ENCODE measurements around the gene FYN.

FYN gene

GRCh38 chr6:111625461-111626391 is 247.5 kb downstream of the FYN start:
- no peaks in the 10 kb centered on the region for H3F3A ChIP-seq (ENCODE audit: insufficient read depth)
- no peak overlapping the region for H3K27ac ChIP-seq (ENCODE audit: low read depth, low read length)
- no peak overlapping the region for H3K9ac ChIP-seq (ENCODE audit: low read length)
- no peaks in the 10 kb centered on the region for H3K27me3 ChIP-seq (ENCODE audit: low read length)
- H3K9me3 ChIP-seq (ENCODE audit: insufficient read depth, low read length) = no peaks in the 10 kb centered on the region
- H3K9me2 ChIP-seq (replicated peaks; ENCODE audit: insufficient read depth, low read length) = no peaks in the 10 kb centered on the region
- TF ChIP-seq, protein P1, sequence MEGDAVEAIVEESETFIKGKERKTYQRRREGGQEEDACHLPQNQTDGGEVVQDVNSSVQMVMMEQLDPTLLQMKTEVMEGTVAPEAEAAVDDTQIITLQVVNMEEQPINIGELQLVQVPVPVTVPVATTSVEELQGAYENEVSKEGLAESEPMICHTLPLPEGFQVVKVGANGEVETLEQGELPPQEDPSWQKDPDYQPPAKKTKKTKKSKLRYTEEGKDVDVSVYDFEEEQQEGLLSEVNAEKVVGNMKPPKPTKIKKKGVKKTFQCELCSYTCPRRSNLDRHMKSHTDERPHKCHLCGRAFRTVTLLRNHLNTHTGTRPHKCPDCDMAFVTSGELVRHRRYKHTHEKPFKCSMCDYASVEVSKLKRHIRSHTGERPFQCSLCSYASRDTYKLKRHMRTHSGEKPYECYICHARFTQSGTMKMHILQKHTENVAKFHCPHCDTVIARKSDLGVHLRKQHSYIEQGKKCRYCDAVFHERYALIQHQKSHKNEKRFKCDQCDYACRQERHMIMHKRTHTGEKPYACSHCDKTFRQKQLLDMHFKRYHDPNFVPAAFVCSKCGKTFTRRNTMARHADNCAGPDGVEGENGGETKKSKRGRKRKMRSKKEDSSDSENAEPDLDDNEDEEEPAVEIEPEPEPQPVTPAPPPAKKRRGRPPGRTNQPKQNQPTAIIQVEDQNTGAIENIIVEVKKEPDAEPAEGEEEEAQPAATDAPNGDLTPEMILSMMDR (IDR thresholded peaks at IDR 0.05; ENCODE audit: insufficient read depth, low read length, poor library complexity, severe bottlenecking) = no peak
- TF ChIP-seq EZH2phosphoT487 (conservative IDR thresholded peaks at IDR 0.05; ENCODE audit: low read length) = no peak
- H3K36me3 ChIP-seq (ENCODE audit: low read length) = no peaks in the 10 kb centered on the region
- no peak overlapping the region for H3K4me2 ChIP-seq (ENCODE audit: low read depth, low read length, poor library complexity, severe bottlenecking)
- H3K4me3 ChIP-seq (ENCODE audit: insufficient read depth, low read length, poor library complexity, severe bottlenecking) = no peak overlapping the region
- no peaks in the 10 kb centered on the region for H3K79me2 ChIP-seq (ENCODE audit: insufficient read depth, low read length)
- H4K20me1 ChIP-seq (ENCODE audit: low read depth, low read length) = no peaks in the 10 kb centered on the region
- no peak overlapping the region for H2AFZ ChIP-seq (ENCODE audit: low read depth, low read length, severe bottlenecking)

- Histone ChIP-seq H2AFZ (ENCODE audit: low read depth, low read length, severe bottlenecking) (no peak overlapping the region), H3K9ac (ENCODE audit: low read length) (no peak overlapping the region)
Measured at GRCh38 chr6:111625099-111625416, 248.2 kb downstream of the FYN start.

DNA sequence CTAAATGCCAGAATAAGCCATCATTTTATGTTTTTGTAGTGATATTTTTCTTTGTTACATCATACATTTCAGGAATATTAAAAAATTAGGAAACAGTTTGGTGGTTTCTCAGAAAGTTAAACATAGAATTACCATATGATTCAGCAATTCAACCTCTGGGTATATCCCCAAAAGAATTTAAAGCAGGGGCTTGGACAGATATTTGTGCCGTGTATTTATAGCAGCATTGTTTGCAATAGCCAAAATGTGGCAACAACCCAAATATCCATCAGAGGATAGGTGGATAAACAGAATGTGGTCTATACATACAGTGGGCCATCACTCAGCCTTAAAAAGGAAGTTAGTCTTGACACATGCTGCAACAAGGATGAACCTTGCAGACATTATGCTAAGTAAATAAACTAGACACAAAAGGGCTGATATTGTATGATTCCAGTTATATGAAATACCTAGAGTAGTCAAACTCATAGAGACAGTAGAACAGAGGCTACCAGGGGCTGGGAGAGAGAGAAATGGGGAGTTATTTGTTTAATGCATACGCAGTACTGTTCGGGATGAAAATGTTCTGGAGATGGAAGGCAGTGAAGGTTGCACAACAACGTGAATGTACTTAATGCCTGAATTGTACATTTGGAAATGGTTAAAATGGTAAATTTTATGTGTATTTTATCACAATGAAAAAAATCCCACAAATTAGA is 248.7 kb downstream of the FYN start:
- no peak overlapping the region for H3K4me3 ChIP-seq (ENCODE audit: insufficient read depth, low read length, poor library complexity, severe bottlenecking)
- H3K9ac ChIP-seq (ENCODE audit: low read length) = no peak overlapping the region
- TF ChIP-seq EZH2phosphoT487 (conservative IDR thresholded peaks at IDR 0.05; ENCODE audit: low read length) = no peak
- TF ChIP-seq, protein P1 (IDR thresholded peaks at IDR 0.05; ENCODE audit: insufficient read depth, low read length, poor library complexity, severe bottlenecking) = no peak
- no peak overlapping the region for H3K4me2 ChIP-seq (ENCODE audit: low read depth, low read length, poor library complexity, severe bottlenecking)
- H2AFZ ChIP-seq (ENCODE audit: low read depth, low read length, severe bottlenecking) = no peak overlapping the region
- H3K27ac ChIP-seq (ENCODE audit: low read depth, low read length) = no peak overlapping the region
- H3K27me3 ChIP-seq (ENCODE audit: low read length) = no peaks in the 10 kb centered on the region
- no peaks in the 10 kb centered on the region for H3K36me3 ChIP-seq (ENCODE audit: low read length)
- no peaks in the 10 kb centered on the region for H3K9me2 ChIP-seq (replicated peaks; ENCODE audit: insufficient read depth, low read length)
- H3F3A ChIP-seq (ENCODE audit: insufficient read depth) = no peaks in the 10 kb centered on the region
- no peaks in the 10 kb centered on the region for H3K79me2 ChIP-seq (ENCODE audit: insufficient read depth, low read length)
- H4K20me1 ChIP-seq (ENCODE audit: low read depth, low read length) = no peaks in the 10 kb centered on the region
- H3K9me3 ChIP-seq (ENCODE audit: insufficient read depth, low read length) = no peaks in the 10 kb centered on the region

More at GRCh38 chr6:111625099-111625416, 248.2 kb downstream of the FYN start:
- Histone ChIP-seq H3F3A (ENCODE audit: insufficient read depth) (no peaks in the 10 kb centered on the region), H3K9me3 (ENCODE audit: insufficient read depth, low read length) (no peaks in the 10 kb centered on the region), H3K79me2 (ENCODE audit: insufficient read depth, low read length) (no peaks in the 10 kb centered on the region), H3K27ac (ENCODE audit: low read depth, low read length) (no peak overlapping the region), H3K4me3 (ENCODE audit: insufficient read depth, low read length, poor library complexity, severe bottlenecking) (no peak overlapping the region), H3K36me3 (ENCODE audit: low read length) (no peaks in the 10 kb centered on the region), H3K4me2 (ENCODE audit: low read depth, low read length, poor library complexity, severe bottlenecking) (no peak overlapping the region), H4K20me1 (ENCODE audit: low read depth, low read length) (no peaks in the 10 kb centered on the region), H3K9me2 (replicated peaks; ENCODE audit: insufficient read depth, low read length) (no peaks in the 10 kb centered on the region), H3K27me3 (ENCODE audit: low read length) (no peaks in the 10 kb centered on the region)
- no peak for TF ChIP-seq EZH2phosphoT487 (conservative IDR thresholded peaks at IDR 0.05; ENCODE audit: low read length)
- TF ChIP-seq, protein P1 (IDR thresholded peaks at IDR 0.05; ENCODE audit: insufficient read depth, low read length, poor library complexity, severe bottlenecking) = no peak

Measured in SU-DHL-6 (cell line).